T-helper 1 cell treated with Interleukin-12 subunit alpha and Interleukin-12 subunit beta and Interleukin-4 antibody, amounts not matched to agents 30 μg/mL and 1 μg/mL, for 36 hours (primary cell): ENCODE measurements around the gene CHAC1.
"Not testable (repeated sequence)": the region's sequence is repeated elsewhere in the genome, so short reads cannot be mapped to it uniquely, and the experiment has no call there.

ENCODE experiments used
- H3K27ac Mint-ChIP-seq: one replicate; pipeline ENCODE4 v1.8.0; 2021; ENCODE audit warnings: mild to moderate bottlenecking, mixed read lengths
- H3K27me3 Mint-ChIP-seq: one replicate; pipeline ENCODE4 v1.8.0; 2021; ENCODE audit warnings: low read depth, mixed read lengths
- H3K36me3 Mint-ChIP-seq: one replicate; pipeline ENCODE4 v1.8.0; 2021; ENCODE audit warnings: low read depth, mixed read lengths
- H3K4me1 Mint-ChIP-seq: one replicate; pipeline ENCODE4 v1.8.0; 2021; ENCODE audit warnings: low read depth, mixed read lengths
- H3K4me3 Mint-ChIP-seq: one replicate; pipeline ENCODE4 v1.8.0; 2021; ENCODE audit warnings: mild to moderate bottlenecking, moderate library complexity, mixed read lengths
- H3K9me3 Mint-ChIP-seq: one replicate; pipeline ENCODE4 v1.8.0; 2021; ENCODE audit warnings: mixed read lengths

Gene CHAC1

DNA sequence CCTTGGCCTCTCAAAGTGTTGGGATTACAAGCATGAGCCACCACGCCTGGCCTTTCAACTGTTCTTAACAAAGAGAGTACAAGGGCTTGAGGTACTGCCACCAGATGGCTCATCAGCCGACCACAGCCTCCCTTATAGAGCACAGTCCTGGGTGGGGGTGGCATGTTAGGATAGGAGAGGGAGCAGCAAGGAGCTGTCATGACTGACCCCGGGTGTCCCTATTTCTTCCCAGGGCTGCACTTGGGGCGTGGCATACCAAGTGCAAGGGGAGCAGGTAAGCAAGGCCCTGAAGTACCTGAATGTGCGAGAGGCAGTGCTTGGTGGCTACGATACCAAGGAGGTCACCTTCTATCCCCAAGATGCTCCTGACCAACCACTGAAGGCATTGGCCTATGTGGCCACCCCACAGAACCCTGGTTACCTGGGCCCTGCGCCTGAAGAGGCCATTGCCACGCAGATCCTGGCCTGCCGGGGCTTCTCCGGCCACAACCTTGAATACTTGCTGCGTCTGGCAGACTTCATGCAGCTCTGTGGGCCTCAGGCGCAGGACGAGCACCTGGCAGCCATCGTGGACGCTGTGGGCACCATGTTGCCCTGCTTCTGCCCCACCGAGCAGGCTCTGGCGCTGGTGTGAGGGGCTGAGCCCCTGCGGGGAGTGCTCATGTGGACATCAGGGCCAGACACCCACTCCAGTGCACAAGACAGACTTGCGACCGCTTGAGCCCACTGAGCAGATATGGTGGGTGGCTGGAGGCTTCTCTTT, 2.1 kb downstream of the CHAC1 start:
- H3K27me3 Mint-ChIP-seq = no peaks in the 10 kb centered on the region
- no peaks in the 10 kb centered on the region for H3K9me3 Mint-ChIP-seq
- peaks cover 31% of the 10 kb centered on the region for H3K4me1 Mint-ChIP-seq
- H3K27ac Mint-ChIP-seq = no peak overlapping the region
- peak overlapping the region; percentile 54 for H3K4me3 Mint-ChIP-seq
- peaks cover 2% of the 10 kb centered on the region for H3K36me3 Mint-ChIP-seq

DNA sequence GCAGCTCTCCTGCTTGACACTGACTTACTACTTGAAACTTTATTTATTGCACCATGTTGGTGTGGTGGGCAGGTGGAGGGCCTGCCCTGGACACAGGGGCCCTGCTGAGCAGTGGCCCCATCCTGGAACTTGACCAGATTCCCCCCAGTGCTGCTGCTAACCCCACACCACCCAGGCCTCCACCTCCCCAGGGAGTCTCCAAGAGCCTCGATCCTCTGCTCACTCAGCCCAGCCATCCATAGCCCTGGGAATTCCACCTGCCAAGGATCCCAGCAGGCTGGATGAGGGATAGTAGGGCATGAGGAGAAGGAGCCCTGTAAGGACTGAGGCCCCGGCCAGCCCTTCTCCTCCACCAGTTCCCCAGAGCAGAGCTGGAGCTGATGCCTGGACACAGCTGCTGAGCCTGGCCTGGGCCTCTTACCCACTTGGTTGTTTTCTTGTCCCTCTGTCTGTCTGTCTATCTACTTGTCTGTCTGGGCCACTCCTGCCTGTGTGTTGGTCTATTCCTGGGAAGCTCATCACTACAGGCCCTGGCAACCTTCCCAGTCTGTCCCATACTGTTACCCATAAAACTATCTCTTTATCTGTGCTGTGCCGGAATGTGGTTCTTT, 2.8 kb downstream of the CHAC1 start:
- Mint-ChIP-seq H3K4me3 (peak overlapping the region; percentile 7), H3K9me3 (no peaks in the 10 kb centered on the region), H3K4me1 (peaks cover 31% of the 10 kb centered on the region), H3K27ac (peak overlapping the region; percentile 16), H3K27me3 (no peaks in the 10 kb centered on the region), H3K36me3 (peaks cover 2% of the 10 kb centered on the region)

DNA sequence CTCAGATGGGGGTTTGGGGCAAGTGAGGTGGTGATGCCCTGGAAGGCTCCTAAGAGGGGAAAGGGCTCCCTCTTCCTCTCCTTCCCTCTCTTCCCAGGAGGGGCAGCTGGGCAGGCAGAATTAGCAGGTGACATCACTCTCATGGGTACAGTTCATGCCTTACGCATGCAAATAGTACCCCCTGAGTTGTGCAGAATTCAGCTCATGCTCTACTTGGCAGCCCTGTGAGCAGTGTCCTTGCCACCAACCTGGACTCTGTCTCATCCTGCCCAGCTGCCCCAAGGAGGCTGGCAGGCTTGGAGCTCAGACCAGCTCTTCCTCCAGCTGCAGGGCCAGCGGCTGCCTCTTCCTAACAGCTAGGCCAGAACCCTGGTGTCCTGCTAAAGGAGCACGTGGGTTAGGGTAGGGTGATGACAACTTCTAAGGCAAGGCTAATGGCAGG, 3.3 kb downstream of the CHAC1 start:
- peaks cover 2% of the 10 kb centered on the region for H3K36me3 Mint-ChIP-seq
- no peaks in the 10 kb centered on the region for H3K9me3 Mint-ChIP-seq
- no peaks in the 10 kb centered on the region for H3K27me3 Mint-ChIP-seq
- H3K4me3 Mint-ChIP-seq = peak overlapping the region; percentile 7
- H3K4me1 Mint-ChIP-seq = peaks cover 30% of the 10 kb centered on the region
- H3K27ac Mint-ChIP-seq = peak overlapping the region; percentile 16

DNA sequence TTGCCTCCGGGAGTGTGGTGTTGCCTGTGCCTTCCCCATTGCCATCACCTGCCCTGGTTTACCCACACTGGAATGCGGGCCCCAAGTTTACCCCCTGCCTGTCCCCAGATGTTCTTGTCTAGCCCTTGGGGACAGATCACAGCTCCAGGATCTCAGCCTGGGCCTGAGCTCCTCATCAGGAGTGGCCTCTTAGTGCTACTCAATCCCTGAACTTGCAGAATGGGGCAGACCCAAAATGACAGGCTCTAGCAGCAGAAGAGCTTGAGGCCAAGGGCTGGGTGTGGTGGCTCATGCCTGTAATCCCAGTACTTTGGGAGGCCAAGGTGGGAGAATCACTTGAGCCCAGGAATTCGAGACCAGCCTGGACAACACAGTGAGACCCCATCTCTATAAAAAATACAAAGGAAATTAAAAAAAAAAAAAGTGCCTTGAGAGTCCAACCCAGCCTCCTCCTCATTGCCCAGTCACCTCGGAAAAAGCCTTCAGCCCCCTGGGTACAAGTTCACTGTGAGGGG, 3.8 kb downstream of the CHAC1 start:
- H3K27me3 Mint-ChIP-seq = no peaks in the 10 kb centered on the region
- H3K9me3 Mint-ChIP-seq = no peaks in the 10 kb centered on the region
- peaks cover 2% of the 10 kb centered on the region for H3K36me3 Mint-ChIP-seq
- H3K4me3 Mint-ChIP-seq = no peak overlapping the region
- no peak overlapping the region for H3K27ac Mint-ChIP-seq
- H3K4me1 Mint-ChIP-seq = peaks cover 25% of the 10 kb centered on the region

DNA sequence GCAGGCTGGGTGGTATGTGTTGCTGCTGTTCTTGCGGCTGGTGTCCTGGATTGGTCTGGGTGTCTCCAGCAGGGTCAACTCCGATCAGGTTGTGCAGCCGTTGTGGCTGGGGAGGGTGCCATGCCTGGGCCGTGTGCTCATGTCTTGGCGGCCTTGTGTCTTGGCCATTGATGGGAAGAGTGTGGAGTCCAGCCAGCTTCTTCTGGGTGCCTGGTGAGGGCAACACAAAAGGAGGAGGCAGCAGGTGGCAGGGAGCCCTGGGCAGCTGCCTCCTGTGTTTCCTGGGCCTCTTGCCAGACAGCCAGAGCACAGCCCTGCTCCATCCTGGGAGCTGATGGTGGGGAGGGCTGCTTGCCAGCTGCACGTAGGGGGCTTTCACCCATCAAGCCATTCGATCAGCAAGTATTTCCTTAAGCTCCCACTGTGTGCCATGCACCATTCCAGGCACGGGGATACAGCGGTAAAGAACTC, 4.3 kb downstream of the CHAC1 start:
- Mint-ChIP-seq H3K36me3 (peaks cover 2% of the 10 kb centered on the region), H3K4me1 (peaks cover 21% of the 10 kb centered on the region), H3K4me3 (no peak overlapping the region), H3K9me3 (no peaks in the 10 kb centered on the region), H3K27ac (no peak overlapping the region), H3K27me3 (no peaks in the 10 kb centered on the region)

DNA sequence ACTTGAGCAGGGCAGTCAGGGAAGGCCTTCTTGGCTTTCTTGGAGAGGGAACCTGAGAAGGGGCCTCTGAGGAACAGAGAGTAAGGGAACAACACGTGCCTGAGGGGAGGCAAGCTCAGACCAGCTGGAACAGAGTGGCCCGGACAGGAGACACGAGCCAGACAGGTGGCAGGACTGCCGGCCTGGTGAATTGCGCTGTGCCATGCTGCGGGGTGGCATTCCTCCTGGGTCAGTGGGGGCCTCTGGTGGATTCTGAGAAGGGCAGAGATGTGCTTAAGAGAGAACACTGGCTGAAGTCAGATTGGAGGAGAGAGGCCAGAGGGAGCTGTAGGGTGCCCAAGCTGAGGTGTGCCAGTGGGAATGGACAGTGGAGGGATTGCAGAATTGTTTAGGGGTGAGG, 4.9 kb downstream of the CHAC1 start:
- no peak overlapping the region for H3K27ac Mint-ChIP-seq
- no peaks in the 10 kb centered on the region for H3K27me3 Mint-ChIP-seq
- H3K4me3 Mint-ChIP-seq = no peak overlapping the region
- peaks cover 2% of the 10 kb centered on the region for H3K36me3 Mint-ChIP-seq
- peaks cover 19% of the 10 kb centered on the region for H3K4me1 Mint-ChIP-seq
- no peaks in the 10 kb centered on the region for H3K9me3 Mint-ChIP-seq

DNA sequence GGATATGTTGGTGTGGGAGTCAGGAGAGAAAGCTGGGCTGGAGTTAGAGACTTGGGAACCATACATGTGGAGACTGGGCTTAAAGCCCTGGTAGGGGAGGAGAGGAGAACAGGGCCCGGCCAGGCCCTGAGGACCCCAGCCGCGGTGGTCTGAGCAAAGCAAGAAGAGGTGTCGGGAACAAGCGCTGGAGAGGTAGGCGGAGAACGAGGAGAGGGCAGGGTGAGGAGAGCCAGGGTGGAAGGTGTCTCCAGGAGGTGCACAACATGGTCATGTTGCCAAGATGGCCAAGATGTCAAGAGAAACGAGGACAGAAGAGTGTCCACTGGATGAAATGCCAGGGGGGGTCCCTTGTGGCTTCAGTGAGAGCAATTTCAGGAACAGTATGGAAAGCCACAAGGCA, 5.5 kb downstream of the CHAC1 start:
- Mint-ChIP-seq H3K4me1 (peaks cover 19% of the 10 kb centered on the region), H3K4me3 (no peak overlapping the region), H3K27ac (no peak overlapping the region), H3K36me3 (peaks cover 2% of the 10 kb centered on the region), H3K9me3 (no peaks in the 10 kb centered on the region), H3K27me3 (no peaks in the 10 kb centered on the region)

DNA sequence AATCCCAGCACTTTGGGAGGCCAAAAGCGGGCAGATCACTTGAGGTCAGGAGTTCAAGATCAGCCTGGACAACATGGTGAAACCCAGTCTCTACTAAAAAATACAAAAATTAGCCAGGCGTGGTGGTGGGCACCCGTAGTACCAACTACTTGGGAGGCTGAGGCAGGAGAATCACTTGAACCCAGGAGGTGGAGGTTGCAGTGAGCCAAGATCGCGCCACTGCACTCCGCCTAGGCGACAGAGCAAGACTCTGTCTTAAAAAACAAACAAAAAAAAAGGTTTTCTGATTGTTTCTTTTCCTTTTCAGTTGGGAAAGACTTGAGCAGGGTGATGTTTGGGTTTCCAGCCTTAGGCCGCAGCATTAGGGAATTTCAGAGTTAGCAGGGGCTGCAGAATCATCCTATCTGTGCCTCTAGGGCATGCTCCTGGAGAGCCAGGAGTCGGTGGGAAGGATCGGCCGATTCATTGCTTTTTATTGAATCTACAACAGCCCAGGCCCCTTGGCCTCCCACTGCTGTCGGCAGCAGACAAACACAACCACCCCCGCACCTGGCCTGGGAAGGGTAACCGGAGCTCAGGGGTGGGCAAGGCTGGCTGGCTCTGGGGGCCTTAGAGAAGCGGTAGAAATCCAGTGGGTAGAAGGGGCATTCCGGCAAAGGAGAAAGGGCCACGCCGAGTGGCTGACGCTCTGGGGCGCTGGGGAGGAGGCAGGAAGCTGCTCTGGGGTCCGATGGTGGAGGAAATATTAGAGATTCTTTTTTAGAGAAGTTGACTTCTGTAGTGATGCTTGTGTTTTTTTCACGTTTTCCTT, 6.3 kb downstream of the CHAC1 start:
- peaks cover 11% of the 10 kb centered on the region for H3K4me1 Mint-ChIP-seq

DNA sequence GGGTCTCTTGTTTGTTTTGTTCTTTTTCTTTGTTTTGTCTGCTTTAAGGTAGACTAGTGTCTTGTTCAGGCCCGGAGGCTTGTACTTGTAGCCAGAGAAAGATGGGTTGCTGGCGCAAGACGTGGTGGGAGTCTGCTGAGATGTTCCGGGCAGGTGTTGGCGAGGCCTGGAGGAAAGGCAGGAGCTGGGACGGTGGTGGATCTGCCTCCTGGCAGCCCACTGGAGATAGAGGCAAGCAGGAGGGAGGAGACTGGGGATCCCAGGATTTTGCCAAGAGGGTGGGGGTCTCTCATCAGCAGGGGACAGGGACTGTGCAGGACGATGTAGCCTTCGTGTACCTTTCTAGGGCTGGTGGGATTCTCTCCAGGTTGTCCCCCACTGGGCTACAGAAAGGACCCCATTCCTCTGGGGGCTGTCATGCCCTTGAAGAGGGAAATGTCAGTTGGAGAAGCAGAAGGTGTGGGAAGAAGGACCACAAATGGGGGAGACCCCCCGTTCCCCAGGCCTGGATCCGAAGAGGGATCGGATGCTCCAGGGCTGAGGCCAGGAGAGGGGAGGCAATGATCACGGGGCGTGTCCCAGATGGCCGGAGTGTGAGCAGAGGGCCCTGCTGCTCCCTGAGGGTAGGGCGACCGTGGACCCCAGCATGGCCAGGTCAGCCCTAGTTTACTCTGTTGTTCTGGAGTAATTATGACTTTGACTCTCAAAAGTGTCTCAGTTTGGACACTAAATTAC, 7.0 kb downstream of the CHAC1 start:
- Mint-ChIP-seq H3K27ac (no peak overlapping the region), H3K27me3 (peaks cover 2% of the 10 kb centered on the region), H3K4me1 (peaks cover 10% of the 10 kb centered on the region), H3K36me3 (peaks cover 2% of the 10 kb centered on the region), H3K9me3 (no peaks in the 10 kb centered on the region), H3K4me3 (no peak overlapping the region)

More for the DNA sequence above, 6.3 kb downstream of the CHAC1 start:
- Mint-ChIP-seq H3K27me3 (no peaks in the 10 kb centered on the region), H3K9me3 (no peaks in the 10 kb centered on the region), H3K36me3 (peaks cover 2% of the 10 kb centered on the region), H3K4me3 (no peak overlapping the region), H3K27ac (no peak overlapping the region)

DNA sequence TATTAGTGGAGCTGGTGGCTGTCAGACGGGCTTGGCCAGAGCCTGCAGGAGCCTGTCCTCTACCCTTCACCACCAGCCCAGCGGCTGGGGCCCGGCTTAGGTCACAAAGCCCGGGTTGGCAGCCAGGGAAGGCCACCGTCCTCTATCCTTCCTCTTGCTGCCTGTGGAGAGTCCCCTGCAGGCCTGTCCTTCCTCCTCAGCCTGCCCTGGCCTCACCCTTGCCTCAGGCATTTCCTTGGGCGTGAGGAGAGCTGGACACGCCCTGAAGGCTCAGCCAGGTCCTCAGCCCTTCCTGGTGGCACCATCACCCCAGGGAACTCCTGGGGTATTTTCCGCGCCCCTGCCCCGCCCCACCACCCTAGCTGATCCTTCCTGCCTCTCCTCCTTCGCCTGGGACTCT, 7.7 kb downstream of the CHAC1 start:
- Mint-ChIP-seq H3K4me1 (peaks cover 8% of the 10 kb centered on the region), H3K27ac (no peak overlapping the region), H3K4me3 (no peak overlapping the region), H3K9me3 (no peaks in the 10 kb centered on the region), H3K27me3 (peaks cover 4% of the 10 kb centered on the region), H3K36me3 (peaks cover 2% of the 10 kb centered on the region)

DNA sequence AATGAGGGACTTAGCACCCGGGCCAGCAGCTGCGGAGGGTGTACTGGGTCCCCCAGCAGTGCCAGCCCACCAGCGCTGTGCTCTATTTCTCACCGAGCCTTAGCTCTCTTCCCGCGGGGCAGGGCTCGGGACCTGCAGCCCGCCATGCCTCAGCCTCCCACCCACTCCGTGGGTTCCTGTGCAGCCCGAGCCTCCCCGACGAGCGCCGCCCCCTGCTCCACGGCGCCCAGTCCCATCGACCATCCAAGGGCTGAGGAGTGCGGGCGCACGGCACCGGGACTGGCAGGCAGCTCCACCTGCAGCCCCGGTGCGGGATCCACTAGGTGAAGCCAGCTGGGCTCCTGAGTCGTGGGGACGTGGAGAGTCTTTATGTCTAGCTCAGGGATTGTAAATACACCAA, 8.5 kb downstream of the CHAC1 start:
- not testable (repeated sequence) for H3K9me3 Mint-ChIP-seq, H3K36me3 Mint-ChIP-seq, H3K27ac Mint-ChIP-seq, H3K4me3 Mint-ChIP-seq, H3K4me1 Mint-ChIP-seq, H3K27me3 Mint-ChIP-seq

DNA sequence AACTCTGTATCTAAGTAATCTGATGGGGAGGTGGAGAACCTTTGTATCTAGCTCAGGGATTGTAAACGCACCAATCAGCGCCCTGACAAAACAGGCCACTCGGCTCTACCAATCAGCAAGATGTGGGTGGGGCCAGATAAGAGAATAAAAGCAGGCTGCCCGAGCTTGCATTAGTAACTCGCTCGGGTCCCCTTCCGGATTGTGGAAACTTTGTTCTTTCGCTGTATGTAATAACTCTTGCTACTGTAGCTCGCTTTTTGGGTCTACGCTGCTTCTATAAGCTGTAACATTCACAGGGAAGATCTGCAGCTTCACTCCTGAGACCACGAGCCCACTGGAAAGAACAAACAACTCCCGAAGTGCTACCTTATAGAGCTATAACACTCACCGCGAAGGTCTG, 9.0 kb downstream of the CHAC1 start:
- not testable (repeated sequence) for H3K4me3 Mint-ChIP-seq, H3K27me3 Mint-ChIP-seq, H3K36me3 Mint-ChIP-seq

DNA sequence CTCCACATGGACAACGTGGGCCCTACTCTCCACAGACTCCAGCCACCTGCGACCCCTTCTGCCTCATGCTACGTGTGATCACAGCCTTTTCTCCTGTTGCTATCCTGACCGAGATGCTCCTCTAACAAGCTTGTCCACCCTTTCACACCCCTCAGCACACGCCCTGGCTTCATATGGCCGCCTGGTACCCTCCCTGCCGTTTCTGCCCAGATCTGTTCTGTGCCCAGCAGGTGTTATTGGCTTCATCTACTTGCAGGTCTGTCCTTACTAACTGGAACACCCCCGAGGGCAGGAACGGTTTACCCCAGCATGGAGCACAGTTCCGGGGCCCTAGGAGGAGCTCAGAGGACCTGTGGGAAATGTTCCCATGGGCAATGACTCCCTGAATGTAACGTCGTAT, 9.9 kb downstream of the CHAC1 start:
- Mint-ChIP-seq H3K4me1 (peaks cover 2% of the 10 kb centered on the region), H3K4me3 (no peak overlapping the region), H3K36me3 (no peaks in the 10 kb centered on the region), H3K27me3 (peaks cover 8% of the 10 kb centered on the region), H3K9me3 (no peaks in the 10 kb centered on the region), H3K27ac (no peak overlapping the region)

More for the DNA sequence above, 9.0 kb downstream of the CHAC1 start:
- not testable (repeated sequence) for H3K4me1 Mint-ChIP-seq, H3K27ac Mint-ChIP-seq, H3K9me3 Mint-ChIP-seq

DNA sequence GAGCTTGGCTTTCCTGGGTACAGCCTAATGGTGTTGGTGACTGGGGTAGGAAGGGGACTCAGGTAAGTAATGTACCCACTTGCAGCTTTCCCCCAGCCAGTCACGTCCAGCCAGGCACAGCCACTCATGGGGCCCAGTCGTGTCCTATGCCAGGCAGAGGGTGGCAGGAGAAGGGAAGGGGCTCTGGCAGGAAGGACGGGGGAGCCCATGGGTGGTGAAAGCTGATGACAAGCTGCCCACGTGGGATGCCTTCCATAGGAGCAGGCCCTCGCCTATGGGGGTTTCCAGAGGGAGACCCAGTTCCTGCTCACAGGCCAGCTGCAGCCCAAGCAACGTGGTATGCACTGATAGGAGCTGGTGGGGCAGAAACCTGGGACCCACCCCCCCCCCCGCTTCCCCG, 10.7 kb downstream of the CHAC1 start:
- no peak overlapping the region for H3K4me3 Mint-ChIP-seq
- H3K9me3 Mint-ChIP-seq = no peaks in the 10 kb centered on the region
- no peak overlapping the region for H3K27ac Mint-ChIP-seq
- no peaks in the 10 kb centered on the region for H3K36me3 Mint-ChIP-seq
- peaks cover 8% of the 10 kb centered on the region for H3K27me3 Mint-ChIP-seq
- no peaks in the 10 kb centered on the region for H3K4me1 Mint-ChIP-seq
